ENCODE measurements around the gene HTR6. TPM values are rescaled to one million over a fixed set of nuclear protein-coding genes. Genes with fewer than 3 reads are reported as not detected.

HTR6 gene
- total and polyA plus RNA-seq, 2 of the 4 experiments (the other 2 are of a cell fraction): not detected

- intact Hi-C loops (cut with micrococcal nuclease) (loop anchor here (1.0 kb wide), 1 partner anchor 43 kb away; no protein-coding TSS in a partner anchor), dilution Hi-C loops (cut with HindIII; ENCODE audit: low sequenced_read_pairs, unreplicated experiment) (no loop called here), in situ Hi-C loops (cut with MboI; ENCODE audit: low sequenced_read_pairs) (no loop called here)
- Histone ChIP-seq H3K56ac (ENCODE audit: extremely low read depth, insufficient read depth, low read length) (no peak overlapping the region), H4K5ac (ENCODE audit: low read depth, low read length) (no peak overlapping the region), H3K4me1 (ENCODE audit: control insufficient read depth, insufficient read depth, low read length) (no peaks in the 10 kb centered on the region), H2BK15ac (ENCODE audit: low read depth, low read length) (no peak overlapping the region), H2AFZ (replicated peaks; ENCODE audit: low read length, poor library complexity) (peak overlapping the region; percentile 37), H4K8ac (ENCODE audit: low read depth in 2 of 2, low read length in 2 of 2) (no peak overlapping the region), H4K91ac (ENCODE audit: insufficient read depth, low read depth, low read length) (no peak overlapping the region), H4K20me1 (ENCODE audit: insufficient read depth, low read length) (no peaks in the 10 kb centered on the region), H3K4me3 (ENCODE audit: insufficient read depth, low read depth, low read length) (no peak overlapping the region), H3K4ac (ENCODE audit: low read depth, low read length) (no peak overlapping the region), H2AK9ac (replicated peaks; ENCODE audit: low read depth, low read length, poor library complexity) (no peak overlapping the region), H2BK5ac (ENCODE audit: low read depth, low read length, poor library complexity, severe bottlenecking) (no peak overlapping the region), H3K18ac (ENCODE audit: low read depth, low read length) (no peak overlapping the region), H3K36me3 (ENCODE audit: control insufficient read depth, insufficient read depth, low read length) (peaks cover 6% of the 10 kb centered on the region; the same call in 1 of the 2 replicates), H3K9me1 (ENCODE audit: insufficient read depth, low read length) (no peaks in the 10 kb centered on the region), H3K79me1 (ENCODE audit: low read depth in 1 of 2, low read length in 2 of 2) (no peaks in the 10 kb centered on the region), H2BK120ac (ENCODE audit: low read depth, low read length) (no peak overlapping the region), H2AK5ac (ENCODE audit: low read depth, low read length) (no peak overlapping the region), H3K23ac (ENCODE audit: low read depth, low read length) (no peak overlapping the region), H3K27me3 (ENCODE audit: control insufficient read depth, insufficient read depth, low read length) (no peaks in the 10 kb centered on the region), H3K9ac (ENCODE audit: low read depth, low read length) (no peak overlapping the region), H3K27ac (ENCODE audit: insufficient read depth, low read length) (no peak overlapping the region), H3K14ac (replicated peaks; ENCODE audit: low read depth, low read length) (no peak overlapping the region), H3K9me3 (ENCODE audit: control insufficient read depth, insufficient read depth, low read length) (no peaks in the 10 kb centered on the region), H3K4me2 (ENCODE audit: low read depth, low read length) (no peak overlapping the region), H2BK20ac (ENCODE audit: low read depth, low read length) (no peak overlapping the region)
- WGBS, 2 experiments (ENCODE audit: extremely low coverage in 2 of 2, insufficient read length in 1 of 2): 20% methylated on average over 9 of the region's 19 CpGs; no CpG with 5 or more reads in 1 of the 2 experiments
- ChIA-PET CTCF (interaction anchor here (0.5 to 3.9 kb wide), 12 partner anchors 9 to 608 kb away, joined by 3 to 27 read pairs (median 6); no protein-coding TSS in a partner anchor), POLR2A (ENCODE audit: unreplicated experiment) (no interaction called here)
- peak; percentile 69 for DNase-seq
- TF ChIP-seq RAD21 (IDR thresholded peaks at IDR 0.05; ENCODE audit: low read length): peak; percentile 69
- TF ChIP-seq USF2 (IDR thresholded peaks at IDR 0.05; ENCODE audit: low read depth, low read length): no peak
- peak; percentile 78 for TF ChIP-seq SMC3 (IDR thresholded peaks at IDR 0.05; ENCODE audit: low read depth, low read length)
- peak; percentile 87 for TF ChIP-seq CTCF (conservative IDR thresholded peaks at IDR 0.05; ENCODE audit: low read depth, low read length)
- BruUV-seq (replicated peaks): no TSS peak
- ATAC-seq (ENCODE audit: low read depth): peak; percentile 100
These were observed 39.8 kb downstream of the HTR6 start for GRCh38 chr1:19704247-19705113.
